Spleen (tissue), 7 donors: Measurements from ENCODE around the gene RNGTT.

Source experiments
- CTCF ChIP-seq, 11 experiments: fragments of 200-600 bp in 7 of 11; fragments of 450-650 bp in 4 of 11; sonication (generic) in 4 of 11; IDR thresholded peaks in 8 of 11; conservative IDR thresholded peaks in 3 of 11; 1 replicate in 7 of 11; 2 replicates in 4 of 11; pipeline versions ENCODE4 v1.4.0 to v1.8.0; 2016 to 2021; ENCODE audit warnings: antibody characterized with exemption in 11 of 11, inconsistent platforms in 4 of 11, mild to moderate bottlenecking in 1 of 11
- POLR2A ChIP-seq, 3 donors: fragments of 450-650 bp; IDR thresholded peaks; one replicate each; pipeline ENCODE4 v1.5.1; 2017; ENCODE audit warnings: antibody characterized with exemption in 3 of 3, mild to moderate bottlenecking in 1 of 3
- POLR2AphosphoS5 ChIP-seq, 3 donors: sonication (generic); formaldehyde crosslinking; IDR thresholded peaks; one replicate each; pipeline ENCODE4 v1.5.1; 2017; ENCODE audit warnings: antibody characterized with exemption in 3 of 3
- donor health status: DM: no; HTN: no; CAD: no; lungs with moderate emphysema.
- donor health status: DM: no; HTN: no; CAD: no.
- donor health status: DM: no; HTN: no; CAD: no.

- TF ChIP-seq CTCF (IDR thresholded peaks at IDR 0.05 in 8 of 11, conservative IDR thresholded peaks at IDR 0.05 in 3 of 11) = no peak
- no peak for TF ChIP-seq POLR2A (IDR thresholded peaks at IDR 0.05)
- TF ChIP-seq POLR2AphosphoS5 (IDR thresholded peaks at IDR 0.05) = no peak
Measured at GRCh38 chr6:88808381-88808780, 155.0 kb downstream of the RNGTT start.
